Glutamatergic neuron (in vitro differentiated cells): ENCODE measurements around the gene SLC25A13. TPM values are rescaled to one million over a fixed set of nuclear protein-coding genes. Genes with fewer than 3 reads are reported as not detected.

Source experiments
- DNase-seq: peaks from one replicate; pipeline ENCODE4 v3.0.0; 2022
- H3K27ac Mint-ChIP-seq: one replicate; pipeline ENCODE4 v1.8.0; 2020; ENCODE audit warnings: mild to moderate bottlenecking, mixed read lengths, inconsistent platforms; ENCODE audit not compliant: unreplicated experiment
- H3K27me3 Mint-ChIP-seq: one replicate; pipeline ENCODE4 v1.8.0; 2020; ENCODE audit warnings: mild to moderate bottlenecking, moderate library complexity, mixed read lengths, inconsistent platforms; ENCODE audit not compliant: unreplicated experiment
- H3K36me3 Mint-ChIP-seq: one replicate; pipeline ENCODE4 v1.8.0; 2020; ENCODE audit warnings: mild to moderate bottlenecking, mixed read lengths, inconsistent platforms; ENCODE audit not compliant: unreplicated experiment
- H3K4me1 Mint-ChIP-seq: one replicate; pipeline ENCODE4 v1.8.0; 2020; ENCODE audit warnings: mild to moderate bottlenecking, low read depth, mixed read lengths, inconsistent platforms; ENCODE audit not compliant: unreplicated experiment
- H3K4me3 Mint-ChIP-seq: one replicate; pipeline ENCODE4 v1.8.0; 2020; ENCODE audit warnings: mild to moderate bottlenecking, mixed read lengths, inconsistent platforms; ENCODE audit not compliant: unreplicated experiment
- H3K9me3 Mint-ChIP-seq: one replicate; pipeline ENCODE4 v1.8.0; 2020; ENCODE audit warnings: mild to moderate bottlenecking, moderate library complexity, mixed read lengths, inconsistent platforms; ENCODE audit not compliant: unreplicated experiment
- total RNA-seq: library from RNA; stranded (reverse); fragmentation: NEBNext Ultra II Directional; extraction: Animal tissue kit (Norgen Biotek cat#: 25700); gene quantifications from one replicate; pipeline ENCODE4 v1.2.1, GENCODE V29; 2021; ENCODE audit not compliant: unreplicated experiment
- TF ChIP-seq, protein P1 (sequence below): fragments of 200-600 bp; sonication (generic); IDR thresholded peaks from one replicate; pipeline ENCODE4 v1.5.0; 2021; ENCODE audit not compliant: partially characterized antibody, unreplicated experiment

The SLC25A13 gene
- total RNA-seq, 1 donor from 2014 or later = 48.5 TPM

DNA sequence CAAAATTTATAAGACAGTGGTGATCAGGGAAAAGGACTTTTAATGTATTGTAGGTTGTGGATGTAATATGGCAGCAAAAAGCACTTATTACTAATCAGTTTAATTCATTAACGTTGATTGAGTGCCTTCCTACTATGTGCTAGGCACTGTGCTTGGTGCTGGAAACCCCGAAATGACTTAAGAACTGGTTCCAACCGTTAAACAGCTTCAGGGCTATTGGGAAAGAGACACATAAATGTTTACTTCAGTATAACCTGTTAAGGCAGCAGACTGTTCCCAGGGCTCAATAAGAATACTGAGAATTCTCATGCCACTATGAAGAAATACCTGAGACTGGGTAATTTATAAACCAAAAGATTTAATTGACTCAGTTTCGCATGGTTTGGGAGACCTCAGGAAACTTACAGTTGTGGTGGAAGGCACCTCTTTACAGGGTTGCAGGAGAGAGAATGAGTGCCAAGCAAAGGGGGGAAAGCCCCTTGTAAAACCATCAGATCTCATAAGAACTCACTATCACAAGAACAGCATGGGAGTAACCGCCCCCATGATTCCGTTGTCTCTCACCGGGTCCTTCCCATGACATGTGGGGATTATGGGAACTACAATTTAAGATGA lies 1.1 kb upstream of the SLC25A13 start:
- Mint-ChIP-seq H3K27me3 (peaks cover 4% of the 10 kb centered on the region), H3K4me1 (peaks cover 11% of the 10 kb centered on the region), H3K27ac (no peak overlapping the region), H3K36me3 (no peaks in the 10 kb centered on the region), H3K4me3 (peak overlapping the region; percentile 84), H3K9me3 (no peaks in the 10 kb centered on the region)
- DNase-seq = no peak
- TF ChIP-seq, protein P1, sequence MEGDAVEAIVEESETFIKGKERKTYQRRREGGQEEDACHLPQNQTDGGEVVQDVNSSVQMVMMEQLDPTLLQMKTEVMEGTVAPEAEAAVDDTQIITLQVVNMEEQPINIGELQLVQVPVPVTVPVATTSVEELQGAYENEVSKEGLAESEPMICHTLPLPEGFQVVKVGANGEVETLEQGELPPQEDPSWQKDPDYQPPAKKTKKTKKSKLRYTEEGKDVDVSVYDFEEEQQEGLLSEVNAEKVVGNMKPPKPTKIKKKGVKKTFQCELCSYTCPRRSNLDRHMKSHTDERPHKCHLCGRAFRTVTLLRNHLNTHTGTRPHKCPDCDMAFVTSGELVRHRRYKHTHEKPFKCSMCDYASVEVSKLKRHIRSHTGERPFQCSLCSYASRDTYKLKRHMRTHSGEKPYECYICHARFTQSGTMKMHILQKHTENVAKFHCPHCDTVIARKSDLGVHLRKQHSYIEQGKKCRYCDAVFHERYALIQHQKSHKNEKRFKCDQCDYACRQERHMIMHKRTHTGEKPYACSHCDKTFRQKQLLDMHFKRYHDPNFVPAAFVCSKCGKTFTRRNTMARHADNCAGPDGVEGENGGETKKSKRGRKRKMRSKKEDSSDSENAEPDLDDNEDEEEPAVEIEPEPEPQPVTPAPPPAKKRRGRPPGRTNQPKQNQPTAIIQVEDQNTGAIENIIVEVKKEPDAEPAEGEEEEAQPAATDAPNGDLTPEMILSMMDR = no peak

DNA sequence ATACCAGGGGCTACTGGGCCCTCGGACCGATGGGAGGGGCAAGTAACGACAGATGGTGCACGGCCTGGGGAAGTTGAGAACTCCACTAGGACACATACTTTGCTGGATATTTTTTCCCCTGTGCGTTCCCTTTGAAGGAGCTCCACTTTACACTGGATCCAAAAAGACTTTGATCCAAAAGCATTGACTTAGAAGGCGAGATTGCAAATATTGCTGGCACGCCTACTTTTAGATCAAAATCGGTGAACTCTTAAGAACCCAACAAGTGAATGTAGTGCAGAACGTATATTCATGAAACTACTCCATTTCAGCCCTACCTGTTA lies 436 bp upstream of the SLC25A13 start:
- H3K27ac Mint-ChIP-seq = peak overlapping the region; percentile 80
- no peaks in the 10 kb centered on the region for H3K36me3 Mint-ChIP-seq
- H3K9me3 Mint-ChIP-seq = no peaks in the 10 kb centered on the region
- DNase-seq = no peak
- H3K27me3 Mint-ChIP-seq = peaks cover 4% of the 10 kb centered on the region
- H3K4me1 Mint-ChIP-seq = peaks cover 10% of the 10 kb centered on the region
- TF ChIP-seq, protein P1 = no peak
- H3K4me3 Mint-ChIP-seq = peak overlapping the region; percentile 84

DNA sequence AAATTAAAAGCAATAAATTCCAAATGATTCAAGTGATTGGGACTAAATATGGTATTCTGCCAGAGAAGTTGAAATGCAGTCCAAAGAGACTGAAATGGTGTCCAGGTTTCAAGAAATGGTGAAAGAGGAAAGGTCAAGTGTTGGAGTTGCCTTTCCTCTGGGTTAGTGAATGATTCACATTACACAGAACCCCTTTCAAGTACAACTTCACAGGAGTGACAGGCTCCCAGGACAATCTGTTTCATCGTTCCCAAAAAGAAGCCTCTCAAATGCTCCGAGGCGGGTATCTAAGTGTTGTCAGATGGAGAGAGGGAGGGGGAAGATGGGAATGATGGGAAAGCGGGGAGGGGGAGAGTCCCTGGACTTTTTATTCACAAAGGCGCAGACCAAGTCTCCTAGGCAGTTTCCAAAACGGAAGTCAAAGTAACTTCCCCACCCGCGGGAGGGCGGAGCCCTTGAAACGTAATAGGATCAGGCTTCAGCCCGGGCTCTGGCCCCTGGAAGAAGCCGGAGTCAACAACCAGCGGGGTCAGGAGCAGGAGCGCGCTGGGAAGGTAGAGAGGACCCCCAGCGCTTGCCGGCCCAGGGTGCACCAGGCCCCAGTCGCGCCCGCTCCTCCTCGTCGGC lies 754 bp downstream of the SLC25A13 start:
- Mint-ChIP-seq H3K27ac (peak overlapping the region; percentile 77), H3K9me3 (no peaks in the 10 kb centered on the region), H3K36me3 (no peaks in the 10 kb centered on the region), H3K4me1 (peaks cover 8% of the 10 kb centered on the region), H3K4me3 (peak overlapping the region; percentile 96), H3K27me3 (peaks cover 4% of the 10 kb centered on the region)
- TF ChIP-seq, protein P1 = no peak
- no peak for DNase-seq

DNA sequence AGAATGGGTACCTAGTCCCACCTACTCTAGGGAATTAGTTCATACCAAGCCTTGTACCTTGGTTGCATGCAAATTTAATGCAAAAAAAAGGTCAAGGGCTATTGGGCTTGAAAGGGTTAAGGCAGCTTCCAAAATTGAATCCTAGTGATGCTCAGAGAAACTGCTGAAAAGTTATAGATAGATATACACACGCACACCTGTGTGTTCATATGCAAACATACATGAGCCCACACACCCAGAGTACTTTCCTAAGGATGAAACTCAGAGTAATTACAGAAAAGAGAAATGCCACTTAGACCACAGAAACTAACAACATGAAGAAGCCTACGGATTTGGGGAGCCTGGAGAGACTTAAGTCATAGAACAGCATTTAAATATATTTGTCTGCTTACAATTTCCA lies 1.5 kb downstream of the SLC25A13 start:
- no peak for DNase-seq
- no peaks in the 10 kb centered on the region for H3K9me3 Mint-ChIP-seq
- peak overlapping the region; percentile 77 for H3K27ac Mint-ChIP-seq
- no peaks in the 10 kb centered on the region for H3K36me3 Mint-ChIP-seq
- H3K27me3 Mint-ChIP-seq = peaks cover 4% of the 10 kb centered on the region
- H3K4me3 Mint-ChIP-seq = peak overlapping the region; percentile 96
- TF ChIP-seq, protein P1 = no peak
- peaks cover 8% of the 10 kb centered on the region for H3K4me1 Mint-ChIP-seq

DNA sequence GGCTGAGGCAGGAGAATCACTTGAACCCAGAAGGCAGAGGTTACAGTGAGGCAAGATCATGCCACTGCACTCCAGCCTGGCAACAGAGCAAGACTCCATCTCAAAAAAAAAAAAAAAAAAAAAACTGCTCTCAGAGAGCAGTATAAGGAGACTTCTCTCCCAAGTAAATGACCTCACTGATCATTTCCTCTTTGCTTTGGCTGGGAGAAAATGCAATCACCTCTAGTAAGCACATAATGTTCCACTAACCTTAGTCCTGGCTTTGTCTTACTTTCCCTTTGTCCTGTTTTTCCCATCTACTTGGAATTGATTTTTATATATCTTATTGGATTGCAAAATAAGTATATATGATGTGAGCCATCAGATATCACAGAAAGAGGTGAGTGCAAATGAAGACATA lies 2.5 kb downstream of the SLC25A13 start:
- no peaks in the 10 kb centered on the region for H3K36me3 Mint-ChIP-seq
- H3K27ac Mint-ChIP-seq = no peak overlapping the region
- TF ChIP-seq, protein P1 = no peak
- no peak for DNase-seq
- peaks cover 8% of the 10 kb centered on the region for H3K4me1 Mint-ChIP-seq
- H3K4me3 Mint-ChIP-seq = no peak overlapping the region
- H3K27me3 Mint-ChIP-seq = peaks cover 4% of the 10 kb centered on the region
- H3K9me3 Mint-ChIP-seq = no peaks in the 10 kb centered on the region
